HG03460 (cell line): ENCODE data around the gene UBAC2.
"Not testable (repeated sequence)": the region's sequence is repeated elsewhere in the genome, so short reads cannot be mapped to it uniquely, and the experiment has no call there.

Experiments used
- ATAC-seq: cut with Tn5 transposase; IDR thresholded peaks from one replicate; pipeline ENCODE4 v1.9.1; 2021; ENCODE audit not compliant: unreplicated experiment

The UBAC2 gene

DNA sequence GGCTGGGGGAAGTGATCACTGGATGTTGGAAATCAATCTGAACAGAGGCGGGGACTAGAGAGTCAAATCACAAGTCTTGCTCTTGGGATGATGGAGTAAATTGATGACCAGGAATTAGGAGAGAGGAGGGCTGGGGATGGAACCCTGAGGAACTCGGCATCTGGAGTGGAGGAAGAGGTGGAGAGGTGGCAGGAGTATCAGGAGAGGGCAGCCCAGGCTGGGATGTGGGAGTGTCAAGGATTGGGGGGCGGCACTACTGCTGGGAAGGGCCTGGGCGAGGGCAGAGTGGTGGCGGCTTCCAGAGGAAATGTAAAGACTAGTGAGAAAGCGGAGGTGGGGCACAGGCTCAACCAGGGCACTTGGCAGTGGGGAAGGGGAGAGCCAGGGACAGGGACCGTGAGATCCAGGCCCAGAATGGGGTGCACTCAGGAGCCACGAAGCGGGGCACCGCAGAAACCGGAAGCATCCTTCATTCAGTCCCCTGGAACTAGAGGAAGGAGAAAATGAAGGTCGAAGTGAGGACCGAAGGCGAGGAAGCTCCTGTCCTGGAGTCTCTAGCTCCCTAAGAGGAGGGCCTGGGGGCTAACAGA, 187.8 kb downstream of the UBAC2 start:
- ATAC-seq: no peak

DNA sequence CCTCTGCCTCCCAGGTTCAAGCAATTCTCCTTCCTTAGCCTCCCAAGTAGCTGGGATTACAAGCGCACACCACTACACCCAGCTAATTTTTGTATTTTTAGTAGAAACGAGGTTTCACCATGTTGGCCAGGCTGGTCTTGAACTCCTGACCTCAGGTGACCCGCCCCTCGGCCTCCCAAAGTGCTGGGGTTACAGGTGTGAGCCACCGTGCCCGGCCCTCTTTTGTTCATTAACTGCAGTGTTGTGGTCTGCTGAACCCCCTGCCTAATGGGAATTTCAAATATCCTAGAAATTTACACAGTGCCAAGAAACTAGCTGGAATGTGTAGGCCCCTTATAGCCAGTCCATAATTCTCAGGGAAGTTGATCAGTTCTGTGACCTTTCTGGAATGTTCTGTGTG, 188.4 kb downstream of the UBAC2 start:
- not testable (repeated sequence) for ATAC-seq

DNA sequence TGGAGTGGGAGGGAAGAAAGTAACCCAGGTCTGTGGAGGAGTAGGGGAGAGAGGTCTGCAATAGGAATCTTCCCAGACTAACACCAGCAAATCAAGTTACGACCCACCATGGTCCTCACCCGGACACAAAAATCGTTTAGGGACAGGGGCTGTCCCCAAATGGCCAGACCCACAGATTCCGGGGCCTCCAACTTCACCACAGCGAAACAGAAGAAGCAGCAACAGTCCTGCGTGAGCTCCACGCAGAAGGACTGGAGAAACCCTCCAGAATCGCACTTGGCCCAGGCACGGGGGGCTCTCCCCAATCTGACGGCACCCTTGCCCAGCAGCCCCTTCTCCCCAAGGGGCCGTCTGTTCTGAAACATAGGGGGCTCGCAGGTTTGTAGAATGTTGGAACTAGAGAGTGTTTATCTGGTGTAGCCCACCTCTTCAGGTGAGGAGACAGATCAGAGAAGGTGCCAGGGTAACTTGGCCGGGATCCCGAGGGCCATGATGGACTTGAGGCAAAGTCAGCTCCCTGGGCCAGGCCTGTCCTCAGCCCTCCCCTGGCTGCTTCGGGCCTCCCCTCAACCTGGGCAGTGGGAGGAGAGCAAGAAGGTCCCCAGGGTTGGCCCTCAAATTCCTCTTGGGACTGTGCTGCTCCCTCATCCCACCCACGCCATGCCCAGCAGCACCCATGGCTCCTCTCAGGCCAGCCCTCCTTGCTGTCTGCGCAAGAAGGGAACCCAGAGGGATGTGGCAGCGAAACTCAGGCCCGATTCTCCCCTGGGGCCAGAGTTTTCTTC, 189.1 kb downstream of the UBAC2 start:
- ATAC-seq: no peak

DNA sequence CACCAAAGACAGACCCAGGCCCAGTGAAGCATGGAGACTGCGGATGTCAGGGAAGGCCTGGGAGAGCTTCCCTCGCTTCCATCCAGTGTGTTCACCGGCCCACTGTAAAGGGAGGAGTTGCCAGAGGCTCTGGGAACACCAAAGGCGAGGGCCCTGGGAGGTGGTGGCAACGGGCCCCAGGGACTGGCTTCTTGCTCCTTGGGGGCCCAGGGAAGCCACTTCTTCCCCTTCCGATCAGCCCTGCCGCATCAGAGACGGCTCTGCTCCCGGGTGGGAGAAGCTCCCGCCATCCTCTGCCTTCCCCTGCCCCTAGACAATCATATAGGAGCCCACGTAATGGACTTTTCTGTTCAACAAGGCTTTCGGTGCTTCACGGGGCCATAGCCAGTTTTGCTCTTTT, 189.9 kb downstream of the UBAC2 start:
- no peak for ATAC-seq

DNA sequence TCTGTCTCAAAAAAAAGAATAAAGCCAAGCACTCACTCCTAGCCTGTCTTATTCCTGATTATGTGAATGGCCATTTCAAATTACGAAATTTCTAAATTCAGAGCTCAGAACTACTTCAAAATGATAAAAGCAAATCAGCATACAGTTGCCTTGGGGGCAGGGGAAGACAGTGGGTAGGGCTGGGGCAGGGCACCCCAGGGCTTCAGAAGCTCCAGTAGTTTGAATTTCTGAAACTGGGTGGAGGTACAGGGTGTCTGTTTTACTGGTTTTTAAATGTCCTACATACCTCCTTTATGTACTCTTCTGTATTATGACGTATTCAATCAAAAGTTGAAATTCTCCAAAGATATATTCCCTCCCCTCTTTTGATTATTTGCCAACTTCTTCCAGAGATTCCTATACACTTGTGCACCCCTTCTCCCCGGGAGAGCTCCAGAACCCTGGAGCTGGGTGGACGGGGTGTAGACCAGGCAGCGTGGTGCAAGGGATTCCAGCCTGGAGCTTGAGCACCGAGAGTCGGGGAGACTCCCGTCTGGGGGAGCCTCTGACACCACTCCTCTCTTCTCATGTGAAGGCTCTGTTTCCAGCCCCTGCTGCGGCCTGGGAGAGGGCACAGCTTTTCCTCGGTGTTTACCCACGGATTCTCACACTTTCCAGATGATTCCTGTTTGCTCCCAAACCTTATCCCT, 191.3 kb downstream of the UBAC2 start:
- ATAC-seq: no peak

DNA sequence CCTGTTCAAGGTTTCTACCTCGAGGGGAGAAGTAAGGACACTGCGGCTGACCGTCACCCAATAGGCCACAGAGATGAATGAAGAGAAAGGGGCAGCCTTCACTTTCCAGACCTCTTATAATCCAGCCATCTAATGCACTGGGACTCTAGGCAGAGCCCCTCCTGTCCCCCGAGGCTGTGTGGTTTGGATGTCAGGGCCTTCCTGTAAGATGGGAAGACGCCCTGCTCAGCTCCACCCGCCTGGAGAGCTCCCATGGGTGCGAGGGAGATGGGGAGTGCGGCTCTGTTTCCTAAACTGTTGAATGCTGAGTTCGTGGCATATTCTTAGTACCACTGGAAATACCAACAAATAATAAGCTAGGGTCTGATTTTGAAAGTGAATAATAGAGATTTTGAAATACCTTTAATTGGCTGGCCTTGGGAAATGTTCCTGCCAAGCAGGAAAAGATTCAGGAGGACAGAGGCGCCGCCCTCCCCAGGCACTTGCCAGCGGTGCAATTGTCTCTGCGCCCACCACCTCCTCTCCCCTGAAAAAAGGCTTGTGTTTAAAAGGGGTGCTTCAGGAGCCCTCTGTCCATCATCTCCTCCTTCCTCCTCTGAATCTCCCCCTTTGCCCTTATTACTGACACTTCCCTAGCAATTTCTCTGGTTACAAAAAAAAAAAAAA, 191.9 kb downstream of the UBAC2 start:
- no peak for ATAC-seq

DNA sequence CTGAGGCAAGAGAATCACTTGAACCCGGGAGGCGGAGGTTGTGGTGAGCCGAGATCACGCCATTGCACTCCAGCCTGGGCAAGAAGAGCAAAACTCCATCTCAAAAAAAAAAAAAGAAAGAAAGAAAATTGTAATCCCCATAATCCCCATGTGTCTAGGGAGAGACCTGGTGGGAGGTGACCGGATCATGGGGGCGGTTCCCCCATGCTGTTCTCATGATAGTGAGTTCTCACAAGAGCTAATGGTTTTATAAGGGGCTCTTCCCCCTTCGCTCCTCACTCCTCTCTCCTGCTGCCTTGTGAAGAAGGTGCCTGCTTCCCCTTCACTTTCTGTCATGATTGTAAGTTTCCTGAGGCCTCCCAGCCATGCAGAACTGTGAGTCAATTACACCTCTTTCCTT, 192.7 kb downstream of the UBAC2 start:
- ATAC-seq: not testable (repeated sequence)

DNA sequence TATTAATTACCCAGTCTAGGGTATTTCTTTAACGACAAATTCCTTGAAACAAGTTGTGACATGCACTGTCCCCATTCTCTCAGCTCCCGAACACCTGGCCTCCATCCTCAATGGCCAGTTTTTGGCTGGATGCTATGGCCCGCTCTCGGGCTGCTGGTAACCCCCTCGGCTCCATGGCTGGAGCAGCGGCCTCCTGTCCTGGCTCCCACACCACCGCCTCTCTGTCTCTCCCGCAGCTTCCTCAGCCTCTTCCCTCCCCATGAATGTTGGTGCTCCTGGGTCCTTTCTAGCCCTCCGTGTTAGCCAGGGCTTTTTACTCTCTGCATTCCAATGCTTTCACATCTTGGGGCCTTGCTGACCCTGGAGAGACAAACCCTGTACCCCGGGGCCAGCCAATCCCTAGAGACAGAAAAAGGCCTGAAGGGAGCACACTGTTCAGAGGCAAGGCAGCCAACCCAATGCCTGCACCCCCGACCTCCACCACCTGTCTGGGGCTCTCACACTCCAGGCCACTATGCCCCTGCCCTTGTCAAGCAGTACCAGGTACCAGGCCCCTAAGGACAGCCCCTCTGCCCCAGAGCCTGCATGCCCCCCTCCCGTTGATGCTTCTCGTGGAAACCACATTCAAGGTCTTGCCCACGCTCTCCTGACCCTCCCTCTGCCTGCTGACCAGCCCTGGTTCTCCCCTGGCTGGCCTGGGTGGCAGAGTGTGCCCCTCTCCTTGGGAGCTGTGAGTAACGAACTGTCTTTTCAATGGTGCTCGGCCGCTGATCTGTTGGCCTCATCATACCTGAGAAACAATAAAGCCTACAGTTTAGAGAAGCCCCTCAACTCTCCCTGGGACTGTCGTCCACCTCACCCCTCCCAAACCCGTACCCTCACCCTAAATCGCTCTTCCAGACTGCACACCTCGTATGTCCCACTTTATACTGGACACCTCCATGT, 193.4 kb downstream of the UBAC2 start:
- ATAC-seq: no peak

DNA sequence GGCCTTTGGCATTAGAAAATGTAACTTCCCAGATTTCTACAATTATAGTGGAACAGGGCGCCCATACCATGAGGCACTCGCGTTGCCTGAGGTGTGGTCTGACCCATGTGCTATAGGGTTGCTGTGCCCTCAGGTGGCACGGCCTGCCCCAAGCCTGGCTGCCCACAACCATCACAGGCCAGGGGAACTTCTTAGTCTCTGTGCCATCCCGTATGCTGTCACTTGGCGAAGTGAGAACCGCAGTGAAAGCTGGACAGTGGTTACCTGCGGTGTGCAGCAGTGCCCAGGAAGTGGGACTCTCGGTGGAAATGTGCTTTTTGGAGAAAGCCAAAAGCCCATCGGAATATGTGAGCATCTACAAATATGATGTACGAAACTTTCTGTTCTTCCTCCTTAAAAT, 194.8 kb downstream of the UBAC2 start:
- ATAC-seq: no peak

DNA sequence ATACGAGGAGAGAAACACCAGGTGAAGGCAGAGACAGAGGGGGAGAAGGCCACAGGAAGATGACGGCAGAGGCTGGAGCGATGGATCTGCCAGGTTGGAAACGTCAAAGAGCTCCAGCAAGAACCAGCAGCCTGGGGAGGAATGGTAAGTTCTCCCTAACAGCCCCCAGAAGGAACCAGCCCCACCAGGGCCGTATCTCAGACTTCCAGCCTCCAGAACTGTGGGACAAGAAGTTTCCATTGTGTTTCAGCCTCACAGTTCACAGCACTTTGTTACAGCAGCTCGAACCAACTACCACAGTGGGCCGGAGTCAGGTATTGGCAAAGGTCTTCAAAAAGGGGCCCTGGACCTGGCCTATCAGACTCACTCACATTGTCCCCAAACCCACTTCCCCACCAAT, 195.8 kb downstream of the UBAC2 start:
- no peak for ATAC-seq

DNA sequence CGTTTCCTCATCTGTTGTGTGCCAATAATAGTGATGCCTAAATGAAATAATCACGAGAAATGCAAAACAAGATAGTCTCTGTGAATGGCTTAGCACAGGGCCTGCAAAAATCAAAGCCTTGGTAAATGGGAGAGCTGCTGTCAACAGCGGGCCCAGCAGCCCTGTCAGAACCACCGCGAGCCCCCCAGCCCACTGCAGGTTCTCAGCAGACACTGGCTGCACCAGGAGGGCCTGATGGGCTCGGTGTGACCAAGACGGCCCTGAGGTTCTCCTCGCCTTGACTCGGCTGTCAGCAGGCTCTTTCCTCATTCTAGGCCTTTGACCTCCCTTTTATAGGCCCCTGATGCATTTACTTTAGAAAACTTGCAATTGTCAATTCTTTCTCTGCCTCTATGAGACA, 197.4 kb downstream of the UBAC2 start:
- no peak for ATAC-seq

DNA sequence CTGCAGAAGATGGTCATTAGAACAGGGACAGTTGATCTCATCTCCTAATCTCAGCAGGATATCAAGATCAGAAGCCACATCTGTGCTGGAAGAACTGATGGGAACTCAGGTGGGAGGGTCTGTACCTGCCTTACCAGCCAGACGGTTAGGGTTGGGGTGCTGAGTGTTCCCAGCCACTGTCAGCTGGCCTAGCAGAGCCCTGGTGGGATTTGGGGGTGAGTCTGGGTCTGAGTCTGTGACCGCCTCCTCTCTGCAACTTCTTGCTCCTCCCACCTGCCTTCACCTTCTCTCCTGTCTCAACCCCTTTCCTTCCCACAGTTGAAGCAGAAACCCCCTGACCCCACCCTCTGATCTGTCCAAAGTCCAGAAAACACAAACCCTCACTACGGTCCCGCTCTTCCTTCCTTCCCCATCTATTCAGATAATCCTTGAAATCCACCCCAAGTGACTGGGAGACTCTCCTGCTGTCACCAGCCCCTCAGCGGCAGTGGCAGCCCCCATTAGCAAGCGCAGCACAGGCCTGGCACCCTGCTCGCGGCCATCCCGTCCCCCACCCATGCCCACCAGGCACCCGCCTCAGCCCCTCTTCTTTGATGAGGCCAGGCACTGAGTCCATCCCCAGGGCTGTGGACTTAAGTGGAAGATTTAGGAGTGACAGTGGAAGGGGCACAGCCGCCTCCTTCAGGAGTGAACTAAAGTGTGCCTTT, 198.4 kb downstream of the UBAC2 start:
- no peak for ATAC-seq

DNA sequence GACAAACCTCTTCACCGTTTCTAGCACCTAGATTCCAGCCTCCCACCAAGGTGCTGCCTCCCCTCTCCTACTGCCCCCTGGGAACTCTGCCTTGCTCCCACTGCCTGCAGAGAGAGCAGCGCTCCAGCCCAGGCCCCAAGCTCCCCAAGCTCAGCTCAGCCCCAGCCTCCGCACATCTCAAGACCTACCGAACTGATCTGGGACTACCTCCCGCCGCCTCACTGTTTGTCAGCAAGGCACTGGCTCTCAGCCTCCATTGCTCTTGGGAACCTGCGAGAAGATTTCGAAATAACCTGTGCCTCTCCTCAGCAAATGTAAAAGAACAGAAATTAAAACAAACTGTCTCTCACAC, 198.9 kb downstream of the UBAC2 start:
- no peak for ATAC-seq

DNA sequence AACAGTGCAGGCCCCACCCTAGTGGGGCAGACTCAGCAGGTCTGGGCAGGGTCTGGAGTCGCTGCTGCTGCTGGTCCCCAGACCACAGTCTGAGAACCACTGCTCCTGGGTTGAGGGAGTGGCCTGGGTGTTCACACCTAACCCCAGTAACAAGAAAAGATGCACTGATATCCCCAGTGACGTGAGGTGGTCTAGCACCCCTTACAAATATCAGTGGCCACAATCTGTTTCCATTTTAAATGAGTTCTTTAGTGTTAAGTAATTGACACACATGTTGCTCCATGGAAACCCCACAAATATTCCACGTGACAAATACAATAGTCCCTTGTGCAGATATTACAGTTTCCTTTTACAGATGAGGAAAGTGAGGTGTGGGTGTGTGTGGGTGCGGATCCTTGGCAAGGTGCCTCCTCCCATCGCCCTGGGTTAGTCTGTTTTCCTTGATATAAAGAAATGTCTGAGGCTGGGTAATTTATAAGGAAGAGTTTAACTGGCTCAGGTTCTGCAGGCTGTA, 202.9 kb downstream of the UBAC2 start:
- ATAC-seq: no peak

DNA sequence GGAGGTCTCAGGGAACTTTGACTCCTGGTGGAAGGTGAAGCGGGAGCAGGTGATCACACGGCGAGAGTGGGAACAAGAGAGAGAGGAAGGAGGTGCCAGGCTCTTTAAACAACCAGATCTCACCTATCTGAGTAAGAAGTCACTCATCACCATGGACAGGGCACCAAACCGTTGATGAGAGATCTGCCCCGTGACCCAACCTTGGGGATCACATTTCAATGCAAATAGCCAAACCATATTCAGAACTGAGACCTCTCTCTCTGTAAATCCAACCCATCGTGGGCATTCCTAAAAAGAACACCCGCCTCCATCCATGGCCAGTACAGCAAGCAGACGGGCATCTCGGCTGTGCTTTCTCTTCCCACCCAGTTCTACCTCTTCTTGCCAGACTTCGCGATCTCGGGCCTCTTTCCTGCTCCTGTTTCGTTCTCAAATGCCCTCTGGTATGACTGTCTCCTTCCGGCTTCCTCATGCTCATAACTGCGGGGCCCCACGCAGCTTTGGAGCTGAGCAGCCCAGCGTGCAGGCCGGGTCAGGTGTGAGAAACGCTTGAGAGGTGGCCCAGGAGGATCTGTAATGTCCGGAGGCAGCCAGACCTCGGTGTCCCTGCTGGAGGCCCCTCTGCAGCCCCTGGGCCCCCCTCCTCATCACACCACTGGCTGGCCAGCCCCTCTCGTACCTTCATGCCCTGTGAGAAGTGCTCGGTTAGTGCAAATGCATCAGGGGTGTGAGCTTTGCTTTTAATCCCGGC, 203.5 kb downstream of the UBAC2 start:
- ATAC-seq: no peak

DNA sequence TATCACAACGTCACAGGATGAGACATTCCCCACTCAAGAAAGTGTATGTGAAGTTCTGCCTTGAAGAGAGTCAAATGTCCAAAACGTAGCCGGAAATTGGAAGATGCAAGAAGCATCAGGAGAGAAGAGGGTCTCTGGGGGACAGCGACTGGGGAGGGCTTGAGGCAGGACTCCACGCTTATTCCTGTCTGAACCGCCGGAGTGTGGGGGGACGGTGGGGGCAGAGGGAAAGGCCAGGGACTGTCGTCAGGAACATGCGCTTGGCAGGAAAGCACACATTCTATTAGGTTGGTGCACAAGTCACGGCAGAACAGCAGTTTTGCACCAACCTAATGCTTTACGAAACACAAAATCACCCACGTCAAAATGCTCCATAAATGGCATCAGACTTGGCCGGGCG, 205.3 kb downstream of the UBAC2 start:
- ATAC-seq: no peak

DNA sequence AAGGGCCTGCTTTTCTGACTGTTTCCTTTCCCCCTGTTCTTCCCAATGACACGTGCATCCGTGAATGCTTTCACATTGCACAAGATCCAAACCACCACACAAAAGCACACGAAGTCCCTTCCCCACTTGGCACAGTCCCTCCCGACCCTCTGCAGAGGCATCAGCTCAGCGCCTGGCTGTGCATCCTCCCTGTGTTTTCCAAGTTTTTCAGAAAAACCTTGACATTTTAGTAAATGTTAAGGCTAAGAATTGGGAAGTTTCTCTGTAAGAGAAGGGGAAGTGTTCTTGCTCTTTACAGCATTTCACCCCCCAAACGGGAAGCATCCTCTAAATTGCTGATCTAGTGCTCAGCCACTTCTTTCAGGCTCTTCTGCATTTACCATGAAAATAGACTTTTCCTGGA, 206.1 kb downstream of the UBAC2 start:
- no peak for ATAC-seq

DNA sequence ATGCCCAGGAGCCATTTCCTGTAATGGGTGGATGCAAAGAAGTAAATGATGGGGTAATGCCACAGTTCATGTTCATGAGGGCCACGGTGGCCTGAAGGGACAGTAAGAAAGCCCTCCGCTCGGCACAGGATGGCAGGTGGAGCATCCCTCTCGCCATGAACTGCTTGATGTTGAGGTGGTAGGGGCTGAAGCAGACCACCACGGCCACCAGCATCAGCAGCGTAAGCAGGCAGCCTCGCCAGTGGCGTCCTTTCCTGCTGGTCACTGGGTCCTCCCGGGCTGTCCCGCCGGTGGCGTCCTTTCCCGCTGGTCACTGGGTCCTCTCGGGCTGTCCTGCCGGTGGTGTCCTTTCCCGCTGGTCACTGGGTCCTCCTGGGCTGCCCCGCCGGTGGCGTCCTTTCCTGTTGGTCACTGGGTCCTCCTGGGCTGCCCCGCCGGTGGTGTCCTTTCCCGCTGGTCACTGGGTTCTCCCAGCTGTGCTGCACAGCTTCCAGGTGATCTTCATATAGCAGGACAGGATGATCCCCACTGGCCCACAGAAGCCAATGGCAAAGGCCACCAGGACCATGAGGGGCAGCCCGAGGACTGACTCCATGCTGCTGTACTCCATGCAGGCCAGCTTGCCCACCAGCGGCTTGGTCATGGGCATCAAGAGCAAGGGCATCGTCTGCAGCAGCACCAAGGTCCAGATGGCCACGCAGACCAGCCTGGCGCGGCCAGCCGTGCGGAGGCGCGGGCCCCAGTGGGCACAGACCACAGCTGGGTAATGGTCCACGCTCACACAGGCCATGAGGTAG, 207.4 kb downstream of the UBAC2 start:
- no peak for ATAC-seq

DNA sequence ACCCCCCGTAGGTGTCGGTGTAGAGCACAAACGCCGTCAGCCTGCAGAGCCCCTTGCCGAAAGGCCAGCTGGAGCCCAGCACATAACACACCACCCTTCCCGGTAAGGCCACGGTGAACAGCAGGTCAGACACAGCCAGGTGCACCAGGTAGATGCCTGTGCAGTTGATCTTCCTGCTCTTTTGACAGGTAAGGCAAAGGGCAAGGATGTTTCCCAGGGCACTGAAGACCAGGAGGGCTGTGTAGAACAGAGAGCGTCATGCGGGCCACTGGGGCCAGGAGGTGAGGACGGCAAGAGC, 208.0 kb downstream of the UBAC2 start:
- no peak for ATAC-seq
